Subcutaneous adipose tissue (tissue), 4 donors: ENCODE measurements around the gene BLOC1S3. TPM values are rescaled to one million over a fixed set of nuclear protein-coding genes. Genes with fewer than 3 reads are reported as not detected.

Experiments
- total RNA-seq, 4 donors: library from RNA; depleted of rRNA; stranded (reverse); fragments of >200 nt; gene quantifications; one replicate each; pipeline ENCODE4 v1.1.0, GENCODE V29; 2016
- TF ChIP-seq, protein P1 (sequence below): fragments of 450-650 bp; IDR thresholded peaks from one replicate; pipeline ENCODE4 v1.5.1; 2016; ENCODE audit warnings: low read depth, mild to moderate bottlenecking, control low read depth, antibody characterized with exemption, moderate library complexity

Gene BLOC1S3
- total RNA-seq, 4 donors from 2014 or later = 1.3 to 19.2 (median 11.0) TPM

DNA sequence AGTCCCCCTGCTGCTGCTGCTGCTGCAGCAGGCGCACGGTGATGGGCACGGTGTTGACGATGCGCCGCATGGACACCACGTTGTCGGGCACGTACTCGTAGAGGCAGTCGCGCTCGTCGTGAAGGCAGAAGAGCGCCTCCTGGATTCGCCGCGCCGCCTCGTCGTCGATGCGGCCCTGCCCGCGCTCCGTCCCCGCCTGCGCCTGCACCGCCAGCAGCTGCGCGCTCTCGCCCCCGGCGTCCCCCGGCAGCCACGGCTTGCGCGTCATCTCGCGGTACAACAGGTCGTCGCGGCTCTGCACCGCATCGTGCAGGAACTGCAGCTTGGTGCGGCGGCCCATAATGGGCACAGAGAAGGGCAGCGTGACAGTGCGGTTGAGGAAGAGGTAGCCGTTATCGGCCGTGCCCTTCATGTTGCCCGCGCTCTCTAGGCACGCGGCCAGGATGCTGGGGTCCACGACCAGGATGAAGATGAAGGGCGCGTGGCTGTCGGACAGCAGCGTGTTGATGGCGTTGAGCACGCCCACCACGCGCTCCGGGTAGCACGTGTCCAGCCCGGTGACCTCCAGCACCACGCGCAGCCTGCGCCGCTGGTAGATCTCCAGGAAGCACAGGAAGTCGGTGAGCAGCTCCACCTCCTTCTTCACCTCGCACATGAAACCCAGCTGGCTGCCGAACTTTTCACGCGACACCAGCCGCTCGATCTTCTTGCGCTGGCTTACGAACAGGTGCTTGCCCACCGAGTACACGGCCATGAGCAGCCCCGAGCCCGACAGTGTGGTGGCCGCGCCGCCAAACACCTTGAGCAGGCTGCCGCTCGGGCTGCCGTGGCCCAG, 25.9 kb upstream of the BLOC1S3 start:
- TF ChIP-seq, protein P1, sequence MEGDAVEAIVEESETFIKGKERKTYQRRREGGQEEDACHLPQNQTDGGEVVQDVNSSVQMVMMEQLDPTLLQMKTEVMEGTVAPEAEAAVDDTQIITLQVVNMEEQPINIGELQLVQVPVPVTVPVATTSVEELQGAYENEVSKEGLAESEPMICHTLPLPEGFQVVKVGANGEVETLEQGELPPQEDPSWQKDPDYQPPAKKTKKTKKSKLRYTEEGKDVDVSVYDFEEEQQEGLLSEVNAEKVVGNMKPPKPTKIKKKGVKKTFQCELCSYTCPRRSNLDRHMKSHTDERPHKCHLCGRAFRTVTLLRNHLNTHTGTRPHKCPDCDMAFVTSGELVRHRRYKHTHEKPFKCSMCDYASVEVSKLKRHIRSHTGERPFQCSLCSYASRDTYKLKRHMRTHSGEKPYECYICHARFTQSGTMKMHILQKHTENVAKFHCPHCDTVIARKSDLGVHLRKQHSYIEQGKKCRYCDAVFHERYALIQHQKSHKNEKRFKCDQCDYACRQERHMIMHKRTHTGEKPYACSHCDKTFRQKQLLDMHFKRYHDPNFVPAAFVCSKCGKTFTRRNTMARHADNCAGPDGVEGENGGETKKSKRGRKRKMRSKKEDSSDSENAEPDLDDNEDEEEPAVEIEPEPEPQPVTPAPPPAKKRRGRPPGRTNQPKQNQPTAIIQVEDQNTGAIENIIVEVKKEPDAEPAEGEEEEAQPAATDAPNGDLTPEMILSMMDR = no peak

DNA sequence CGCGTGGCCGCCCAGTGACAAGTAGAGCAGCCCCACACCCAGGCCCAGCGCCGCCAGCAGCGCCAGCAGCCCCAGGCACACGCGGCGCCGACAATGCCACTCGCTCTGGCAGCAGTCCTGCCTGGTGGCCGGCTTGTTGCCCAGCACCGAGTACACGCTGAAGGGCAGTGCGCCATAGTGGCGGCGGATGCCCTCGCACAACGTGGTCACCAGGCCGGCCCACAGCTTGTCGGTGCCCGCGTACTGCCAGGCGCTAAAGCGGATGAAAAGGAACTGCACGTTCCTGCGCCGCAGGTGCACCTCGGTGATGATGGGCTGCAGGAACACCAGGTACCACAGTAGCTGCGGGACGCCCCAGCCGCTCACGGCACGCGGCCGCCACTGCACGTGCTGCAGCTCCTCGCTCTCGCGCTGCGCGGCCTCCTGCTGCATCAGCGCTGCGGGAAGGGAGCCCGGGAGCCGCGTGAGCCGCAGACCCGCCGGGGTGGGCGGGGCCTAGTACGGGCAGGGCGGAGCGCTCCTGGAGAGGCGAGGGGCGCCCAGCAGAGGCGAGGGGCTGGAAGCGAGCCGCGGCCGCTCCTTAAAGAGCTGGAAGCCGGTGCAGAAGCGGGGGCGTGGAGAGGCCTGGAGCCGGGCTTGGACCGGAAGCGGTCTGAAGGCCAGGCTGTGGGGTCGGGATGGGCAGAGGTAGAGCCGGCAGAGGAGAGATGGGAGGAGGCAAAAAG, 25.1 kb upstream of the BLOC1S3 start:
- TF ChIP-seq, protein P1 = no peak

DNA sequence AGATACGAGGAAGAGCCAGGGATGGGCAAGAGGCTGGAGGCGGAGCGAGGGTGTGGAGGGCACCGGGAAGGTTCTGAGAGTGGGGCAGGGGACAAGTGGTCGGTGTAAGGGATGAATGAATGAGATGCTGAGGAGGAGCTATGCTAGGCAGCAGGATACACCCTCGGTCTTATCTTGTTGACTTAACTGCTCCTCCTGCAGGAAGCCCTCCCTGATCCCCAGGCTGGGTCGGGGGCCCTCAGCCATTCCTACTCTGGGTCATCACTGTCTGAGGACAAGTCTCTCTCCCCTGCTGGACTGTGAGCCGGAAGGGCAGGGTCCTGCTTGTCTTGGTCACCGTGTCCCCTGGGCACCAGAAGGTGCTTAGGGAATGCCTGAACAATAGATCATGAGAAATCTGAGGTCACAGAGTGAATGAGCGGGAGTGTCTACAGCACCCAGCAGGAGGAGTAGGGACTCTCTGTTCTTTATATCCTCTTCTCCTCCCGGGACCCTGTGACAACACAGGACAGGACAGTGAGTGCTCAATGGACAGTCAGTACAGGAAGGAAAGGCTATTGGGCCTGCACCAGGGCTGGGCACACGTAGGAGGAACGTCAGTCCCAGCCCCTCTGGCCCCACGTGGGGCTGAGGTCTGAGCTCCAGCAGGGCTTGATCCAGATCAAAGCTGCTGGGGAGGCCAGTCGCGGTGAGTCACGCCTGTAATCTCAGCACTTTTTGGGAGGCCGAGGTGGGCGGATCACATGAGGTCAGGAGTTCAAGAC, 24.3 kb upstream of the BLOC1S3 start:
- TF ChIP-seq, protein P1 = no peak

DNA sequence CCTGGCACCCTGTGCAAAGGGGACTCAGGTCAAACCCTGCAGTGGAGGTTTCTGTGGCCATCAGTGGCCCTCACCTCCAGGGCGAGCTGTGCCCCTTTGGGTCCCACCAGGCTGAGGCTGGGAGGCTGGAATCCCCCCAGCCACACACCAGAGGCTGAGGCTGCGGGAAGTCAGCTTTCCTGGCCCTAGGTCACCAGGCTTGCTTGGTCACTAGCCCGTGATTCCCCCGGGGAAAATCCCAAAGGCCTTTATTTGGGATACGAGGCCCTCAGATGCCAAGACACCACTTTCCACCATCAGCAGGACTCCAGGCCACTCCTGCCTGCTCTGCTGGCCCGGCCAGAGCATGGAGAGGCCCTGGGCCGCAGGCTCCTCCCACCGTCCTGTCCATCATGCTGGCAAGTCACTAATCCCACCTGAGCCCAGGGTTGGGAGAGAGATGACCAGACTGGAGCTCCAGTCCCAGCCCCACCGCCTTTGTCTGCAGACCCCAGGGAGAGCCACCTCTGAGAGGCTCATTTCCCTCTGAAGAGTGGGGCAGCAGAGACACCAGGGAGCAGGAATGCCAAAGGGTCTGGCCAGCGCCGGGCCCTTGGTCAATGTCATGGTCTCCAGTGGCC, 22.5 kb upstream of the BLOC1S3 start:
- TF ChIP-seq, protein P1 = no peak

DNA sequence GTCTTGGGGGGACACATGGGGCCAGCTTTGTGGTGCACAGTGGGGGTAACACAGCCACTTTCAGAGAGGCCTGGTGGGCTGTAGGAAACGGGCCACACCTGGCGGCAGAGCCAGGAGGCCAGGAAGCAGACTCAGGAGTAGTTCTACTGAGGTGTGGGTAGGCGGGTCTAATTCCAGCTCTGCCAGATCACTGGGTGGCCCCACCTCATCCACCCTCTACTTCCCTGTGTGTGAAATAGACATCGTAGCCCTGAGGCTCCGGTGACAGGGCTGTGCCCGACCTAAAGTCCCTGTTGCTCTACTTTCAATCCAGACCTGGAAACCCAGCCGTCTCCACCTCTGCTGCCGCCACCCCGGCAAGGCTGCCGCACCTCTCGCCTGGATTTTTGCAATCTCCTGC, 21.8 kb upstream of the BLOC1S3 start:
- TF ChIP-seq, protein P1 = no peak

DNA sequence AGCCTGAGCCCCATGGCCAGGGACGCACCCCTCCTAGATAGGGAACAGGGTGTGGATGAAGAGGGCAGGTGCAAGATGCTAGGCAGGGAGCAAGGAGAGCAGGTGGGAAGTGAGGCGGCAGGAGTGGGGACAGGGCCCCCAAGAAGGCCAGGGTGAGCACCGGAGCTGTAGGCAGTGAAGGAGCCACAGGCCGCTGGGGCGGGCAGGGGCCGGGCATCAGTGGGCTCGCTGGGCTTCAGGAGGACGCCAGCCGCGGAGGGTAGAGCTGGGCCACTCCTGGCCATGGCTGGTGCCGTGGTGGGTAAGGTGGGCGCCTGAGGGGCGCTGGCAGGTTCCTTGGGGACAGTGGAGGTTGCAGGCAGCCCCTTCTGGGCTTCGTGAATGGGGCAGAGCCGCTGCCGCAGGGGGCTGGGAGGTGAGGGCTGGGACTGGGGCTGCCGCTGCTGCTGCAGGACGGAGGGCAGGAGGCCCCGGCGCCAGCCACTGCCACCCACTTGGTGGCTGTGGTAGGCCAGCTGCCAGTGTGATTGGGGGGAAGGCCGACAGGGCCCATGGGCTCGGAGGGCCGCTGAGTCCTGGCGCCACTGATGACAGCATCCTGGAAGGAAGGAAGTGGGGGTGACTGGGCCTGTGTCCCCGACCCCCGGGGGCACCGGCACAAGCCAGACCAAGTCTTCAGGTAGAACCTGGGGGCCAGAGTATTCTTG, 19.9 kb upstream of the BLOC1S3 start:
- TF ChIP-seq, protein P1 = no peak
